ENCODE data around the gene SPAG5.
A peak's percentile ranks its signal among the peaks of the same experiment; 100 is the strongest.

The SPAG5 gene

DNA sequence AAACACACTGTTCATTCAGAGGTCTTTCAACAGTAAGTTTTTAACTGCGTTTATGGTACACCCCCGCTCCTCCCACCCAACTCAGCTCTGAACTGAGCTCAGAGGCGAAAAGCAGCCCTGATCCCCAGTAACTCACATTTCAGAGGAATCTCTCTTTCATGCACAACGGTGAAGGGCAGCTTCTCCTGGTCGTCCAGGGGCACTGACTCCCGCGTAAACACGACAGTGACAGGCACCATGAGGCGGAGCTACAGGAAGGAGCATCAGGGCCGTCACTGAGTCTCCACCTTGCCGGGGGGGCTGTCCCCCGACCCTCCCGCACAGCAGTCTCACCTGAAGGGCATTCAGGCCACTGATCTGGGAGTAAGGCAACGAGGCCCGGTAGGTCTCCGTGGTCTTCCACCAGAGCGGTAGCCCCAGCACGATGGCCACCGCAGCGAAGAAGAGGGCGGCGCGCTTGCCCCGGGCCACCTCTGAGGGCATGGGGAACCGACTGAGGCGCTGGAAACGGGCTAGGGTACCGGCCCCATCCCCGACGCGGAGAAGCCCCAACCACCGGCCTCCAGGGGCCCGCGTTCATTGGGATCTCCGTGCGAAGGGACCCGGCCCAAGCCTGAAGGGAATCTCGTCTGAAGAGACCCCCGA lies 28.0 kb downstream of the SPAG5 start:
- TF ChIP-seq EZH2phosphoT487 (conservative IDR thresholded peaks at IDR 0.05; ENCODE audit: low read length) = no peak
- TF ChIP-seq, protein P1, sequence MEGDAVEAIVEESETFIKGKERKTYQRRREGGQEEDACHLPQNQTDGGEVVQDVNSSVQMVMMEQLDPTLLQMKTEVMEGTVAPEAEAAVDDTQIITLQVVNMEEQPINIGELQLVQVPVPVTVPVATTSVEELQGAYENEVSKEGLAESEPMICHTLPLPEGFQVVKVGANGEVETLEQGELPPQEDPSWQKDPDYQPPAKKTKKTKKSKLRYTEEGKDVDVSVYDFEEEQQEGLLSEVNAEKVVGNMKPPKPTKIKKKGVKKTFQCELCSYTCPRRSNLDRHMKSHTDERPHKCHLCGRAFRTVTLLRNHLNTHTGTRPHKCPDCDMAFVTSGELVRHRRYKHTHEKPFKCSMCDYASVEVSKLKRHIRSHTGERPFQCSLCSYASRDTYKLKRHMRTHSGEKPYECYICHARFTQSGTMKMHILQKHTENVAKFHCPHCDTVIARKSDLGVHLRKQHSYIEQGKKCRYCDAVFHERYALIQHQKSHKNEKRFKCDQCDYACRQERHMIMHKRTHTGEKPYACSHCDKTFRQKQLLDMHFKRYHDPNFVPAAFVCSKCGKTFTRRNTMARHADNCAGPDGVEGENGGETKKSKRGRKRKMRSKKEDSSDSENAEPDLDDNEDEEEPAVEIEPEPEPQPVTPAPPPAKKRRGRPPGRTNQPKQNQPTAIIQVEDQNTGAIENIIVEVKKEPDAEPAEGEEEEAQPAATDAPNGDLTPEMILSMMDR (IDR thresholded peaks at IDR 0.05; ENCODE audit: insufficient read depth, low read length, poor library complexity, severe bottlenecking) = no peak
- Histone ChIP-seq H3K79me2 (ENCODE audit: insufficient read depth, low read length) (peaks cover 9% of the 10 kb centered on the region; the same call in 1 of the 2 replicates), H2AFZ (ENCODE audit: low read depth, low read length, severe bottlenecking) (peak overlapping the region; percentile 78)

GRCh38 chr17:28569446-28569845 lies 29.4 kb downstream of the SPAG5 start:
- H3K27me3 ChIP-seq (ENCODE audit: low read length) = no peaks in the 10 kb centered on the region
- H2AFZ ChIP-seq (ENCODE audit: low read depth, low read length, severe bottlenecking) = no peak overlapping the region
- peak overlapping the region; percentile 81 for H3K4me2 ChIP-seq (ENCODE audit: low read depth, low read length, poor library complexity, severe bottlenecking)
- H3K4me3 ChIP-seq (ENCODE audit: insufficient read depth, low read length, poor library complexity, severe bottlenecking) = no peak overlapping the region
- H4K20me1 ChIP-seq (ENCODE audit: low read depth, low read length) = 0 out of 2 replicates have a peak, but pooled peaks cover 5% of the 10 kb centered on the region
- peaks cover 20% of the 10 kb centered on the region for H3F3A ChIP-seq (ENCODE audit: insufficient read depth)
- no peak overlapping the region for H3K9ac ChIP-seq (ENCODE audit: low read length)
- no peaks in the 10 kb centered on the region for H3K9me3 ChIP-seq (ENCODE audit: insufficient read depth, low read length)
- no peaks in the 10 kb centered on the region for H3K36me3 ChIP-seq (ENCODE audit: low read length)
- H3K27ac ChIP-seq (ENCODE audit: low read depth, low read length) = no peak overlapping the region
- H3K79me2 ChIP-seq (ENCODE audit: insufficient read depth, low read length) = peaks cover 18% of the 10 kb centered on the region; the same call in 1 of the 2 replicates
- TF ChIP-seq, protein P1 (IDR thresholded peaks at IDR 0.05; ENCODE audit: insufficient read depth, low read length, poor library complexity, severe bottlenecking) = no peak
- TF ChIP-seq EZH2phosphoT487 (conservative IDR thresholded peaks at IDR 0.05; ENCODE audit: low read length) = no peak
- H3K9me2 ChIP-seq (replicated peaks; ENCODE audit: insufficient read depth, low read length) = no peaks in the 10 kb centered on the region

More for the DNA sequence above, 28.0 kb downstream of the SPAG5 start:
- H3K9ac ChIP-seq (ENCODE audit: low read length) = peak overlapping the region; percentile 78
- H3K4me3 ChIP-seq (ENCODE audit: insufficient read depth, low read length, poor library complexity, severe bottlenecking) = peak overlapping the region; percentile 74
- no peaks in the 10 kb centered on the region for H3K27me3 ChIP-seq (ENCODE audit: low read length)
- no peaks in the 10 kb centered on the region for H3K9me2 ChIP-seq (replicated peaks; ENCODE audit: insufficient read depth, low read length)
- H3K9me3 ChIP-seq (ENCODE audit: insufficient read depth, low read length) = no peaks in the 10 kb centered on the region
- peak overlapping the region; percentile 81 for H3K4me2 ChIP-seq (ENCODE audit: low read depth, low read length, poor library complexity, severe bottlenecking)
- H4K20me1 ChIP-seq (ENCODE audit: low read depth, low read length) = 0 out of 2 replicates have a peak, but pooled peaks cover 5% of the 10 kb centered on the region
- no peaks in the 10 kb centered on the region for H3K36me3 ChIP-seq (ENCODE audit: low read length)
- peaks cover 20% of the 10 kb centered on the region for H3F3A ChIP-seq (ENCODE audit: insufficient read depth)
- peak overlapping the region; percentile 33; the same call in 1 of the 2 replicates for H3K27ac ChIP-seq (ENCODE audit: low read depth, low read length)

GRCh38 chr17:28567604-28568003 lies 31.2 kb downstream of the SPAG5 start:
- Histone ChIP-seq H3F3A (ENCODE audit: insufficient read depth) (peaks cover 20% of the 10 kb centered on the region), H3K79me2 (ENCODE audit: insufficient read depth, low read length) (peaks cover 18% of the 10 kb centered on the region; the same call in 1 of the 2 replicates), H3K36me3 (ENCODE audit: low read length) (no peaks in the 10 kb centered on the region), H3K27ac (ENCODE audit: low read depth, low read length) (no peak overlapping the region), H3K4me2 (ENCODE audit: low read depth, low read length, poor library complexity, severe bottlenecking) (peak overlapping the region; percentile 31), H3K9me3 (ENCODE audit: insufficient read depth, low read length) (no peaks in the 10 kb centered on the region), H3K9me2 (replicated peaks; ENCODE audit: insufficient read depth, low read length) (no peaks in the 10 kb centered on the region), H3K4me3 (ENCODE audit: insufficient read depth, low read length, poor library complexity, severe bottlenecking) (no peak overlapping the region), H3K27me3 (ENCODE audit: low read length) (no peaks in the 10 kb centered on the region), H4K20me1 (ENCODE audit: low read depth, low read length) (0 out of 2 replicates have a peak, but pooled peaks cover 5% of the 10 kb centered on the region), H3K9ac (ENCODE audit: low read length) (no peak overlapping the region), H2AFZ (ENCODE audit: low read depth, low read length, severe bottlenecking) (no peak overlapping the region)
- TF ChIP-seq EZH2phosphoT487 (conservative IDR thresholded peaks at IDR 0.05; ENCODE audit: low read length) = no peak
- TF ChIP-seq, protein P1 (IDR thresholded peaks at IDR 0.05; ENCODE audit: insufficient read depth, low read length, poor library complexity, severe bottlenecking) = no peak
